Suppressor macrophage treated with lipopolysaccharide for 1 hour (primary cell): ENCODE results near the gene ZBTB11.
"Not testable (repeated sequence)": the region's sequence is repeated elsewhere in the genome, so short reads cannot be mapped to it uniquely, and the experiment has no call there.

Experiments used
- DNase-seq, 3 donors: peaks; one replicate each; pipeline ENCODE4 v3.0.0-alpha.2; 2020 to 2022

Gene ZBTB11

GRCh38 chr3:101689286-101689685 is 12.4 kb upstream of the ZBTB11 start:
- peak; percentile 34 to 58 (median 45) for DNase-seq

- peak; percentile 46 to 78 (median 66) for DNase-seq
Measured at GRCh38 chr3:101687142-101687931, 10.4 kb upstream of the ZBTB11 start.

DNA sequence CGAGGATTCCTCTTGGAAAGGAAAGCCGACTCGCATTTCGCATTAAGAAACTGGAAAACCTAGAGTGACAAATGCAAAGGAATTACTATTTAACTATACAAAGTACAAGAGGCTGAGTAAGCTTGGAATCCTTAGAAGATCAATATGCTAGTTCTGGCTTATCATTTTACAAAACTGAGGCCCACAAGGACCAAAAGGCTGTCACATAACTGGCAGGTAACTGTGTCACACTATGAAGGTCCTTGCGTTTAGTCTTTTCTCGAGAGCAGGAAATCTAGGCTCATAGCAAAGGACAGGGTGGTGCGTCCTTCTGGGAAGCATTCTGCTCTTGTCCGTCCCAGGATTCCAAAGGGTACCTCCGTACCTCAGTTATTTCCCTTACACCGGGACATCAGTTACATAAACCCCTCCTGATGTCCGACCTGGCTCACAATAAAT is 9.0 kb upstream of the ZBTB11 start:
- DNase-seq: peak in 1 of 3 donors; percentile 13

GRCh38 chr3:101685050-101685400 is 8.1 kb upstream of the ZBTB11 start:
- DNase-seq: no peak

GRCh38 chr3:101680466-101680865 is 3.5 kb upstream of the ZBTB11 start:
- DNase-seq: no peak

- not testable (repeated sequence) for DNase-seq
Measured at GRCh38 chr3:101678837-101679236, 1.9 kb upstream of the ZBTB11 start.

GRCh38 chr3:101677436-101678286 is 729 bp upstream of the ZBTB11 start:
- DNase-seq: no peak

DNA sequence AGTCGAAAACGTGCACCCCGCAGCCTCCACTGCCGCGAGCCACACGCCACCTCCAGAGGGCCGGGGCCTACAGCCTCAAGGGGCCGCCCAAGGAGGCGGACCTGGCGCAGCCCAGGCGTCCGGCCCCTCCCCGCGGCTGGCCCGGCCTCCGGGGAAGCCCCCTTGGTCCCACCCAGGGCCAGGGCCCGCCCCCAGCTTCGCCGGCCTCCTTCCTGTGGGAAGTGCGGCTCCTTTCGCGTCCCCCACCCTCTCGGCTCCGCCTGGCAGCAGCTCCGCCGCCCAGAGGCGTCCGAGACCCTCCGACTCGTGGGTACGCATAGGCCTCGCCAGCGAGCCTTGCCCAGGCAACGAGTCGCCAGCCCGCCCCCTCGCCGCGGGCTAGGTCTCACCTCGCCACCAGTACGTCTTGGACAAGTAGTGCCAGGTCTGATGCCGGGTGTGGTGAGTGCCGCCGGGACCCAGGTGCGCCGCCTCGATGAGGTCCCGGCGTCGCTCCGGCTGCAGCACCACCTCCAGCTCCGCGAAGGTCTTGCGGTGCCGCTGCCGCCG is 642 bp downstream of the ZBTB11 start:
- DNase-seq: peak; percentile 98 to 99 (median 98)

DNA sequence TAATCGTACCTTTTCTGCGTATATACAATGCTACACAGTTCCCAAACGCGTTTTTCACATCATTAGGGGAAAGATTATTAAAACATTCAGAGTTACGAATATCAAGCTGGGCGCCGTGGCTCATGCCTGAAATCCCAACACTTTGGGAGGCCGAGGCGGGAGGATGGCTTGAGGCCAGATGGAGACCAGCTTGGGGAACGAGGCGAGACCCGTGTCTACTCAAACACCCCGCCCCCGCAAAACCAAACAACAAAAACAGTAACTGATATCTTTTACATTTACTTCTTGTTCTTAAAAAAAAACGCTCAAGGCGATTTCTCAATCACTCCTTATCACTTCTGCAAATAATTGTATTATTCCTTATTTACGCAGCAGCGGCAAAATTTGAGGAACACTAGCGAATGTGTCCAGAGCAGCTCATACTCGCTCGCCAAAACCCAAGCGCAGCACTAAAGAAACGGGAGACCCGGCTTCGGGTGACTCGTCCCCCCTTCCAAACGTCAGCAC is 1.2 kb downstream of the ZBTB11 start:
- DNase-seq: no peak

- no peak for DNase-seq
Measured at GRCh38 chr3:101674518-101674917, 2.4 kb downstream of the ZBTB11 start.

DNA sequence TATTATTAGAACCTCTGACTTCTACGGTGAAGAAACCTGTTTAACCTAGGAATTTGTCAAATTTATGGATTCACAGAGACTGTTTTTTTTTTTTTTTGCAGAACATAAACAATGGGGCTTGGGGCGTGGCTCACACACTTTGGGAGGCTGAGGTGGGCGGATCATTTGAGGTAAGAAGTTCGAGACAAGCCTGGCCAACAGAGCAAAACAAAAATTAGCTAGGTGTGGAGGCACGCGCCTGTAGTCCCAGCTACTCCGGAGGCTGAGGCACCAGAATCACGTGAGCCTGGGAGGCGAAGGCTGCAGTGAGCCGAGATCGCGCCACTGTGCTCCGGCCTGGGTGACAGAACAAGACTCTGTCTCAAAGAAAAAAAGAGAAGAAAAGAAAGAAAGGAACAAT is 3.0 kb downstream of the ZBTB11 start:
- DNase-seq: no peak

- no peak for DNase-seq
Measured at GRCh38 chr3:101671014-101671413, 5.9 kb downstream of the ZBTB11 start.

DNA sequence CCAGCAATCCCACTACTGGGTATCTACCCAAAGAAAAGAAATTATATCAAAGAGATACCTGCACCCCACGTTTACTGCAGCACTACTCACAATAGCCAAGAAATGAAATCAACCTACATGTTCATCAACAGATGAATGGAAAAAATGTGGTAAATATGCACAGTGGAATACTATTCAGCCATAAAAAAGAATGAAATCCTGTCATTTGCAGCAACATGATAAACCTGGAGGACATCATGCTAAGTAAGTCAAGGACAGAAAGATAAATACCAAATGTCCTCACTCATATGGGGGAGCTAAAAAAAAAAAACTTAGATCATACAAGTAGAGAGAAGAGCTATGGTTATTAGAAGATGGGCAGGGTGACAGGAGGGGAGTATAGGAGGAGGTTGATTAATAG is 9.1 kb downstream of the ZBTB11 start:
- DNase-seq: no peak

DNA sequence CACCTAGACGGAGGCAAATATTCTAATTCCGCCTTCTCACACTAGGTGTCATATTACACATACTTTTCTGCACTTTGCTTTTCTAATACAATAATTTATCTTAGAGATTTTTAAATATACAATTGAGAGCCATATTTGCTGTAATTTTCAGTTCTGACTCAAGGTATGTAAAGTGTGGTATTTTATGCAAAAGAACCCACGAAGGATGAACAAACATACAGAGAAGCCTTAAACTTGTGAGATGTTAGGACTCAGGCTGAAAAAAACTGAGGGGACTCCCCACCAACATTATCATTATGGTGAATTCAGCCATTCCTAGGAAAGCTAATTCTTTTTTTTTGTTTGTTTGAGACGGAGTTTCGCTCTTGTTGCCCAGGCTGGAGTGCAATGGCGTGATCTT is 9.6 kb downstream of the ZBTB11 start:
- DNase-seq: no peak

DNA sequence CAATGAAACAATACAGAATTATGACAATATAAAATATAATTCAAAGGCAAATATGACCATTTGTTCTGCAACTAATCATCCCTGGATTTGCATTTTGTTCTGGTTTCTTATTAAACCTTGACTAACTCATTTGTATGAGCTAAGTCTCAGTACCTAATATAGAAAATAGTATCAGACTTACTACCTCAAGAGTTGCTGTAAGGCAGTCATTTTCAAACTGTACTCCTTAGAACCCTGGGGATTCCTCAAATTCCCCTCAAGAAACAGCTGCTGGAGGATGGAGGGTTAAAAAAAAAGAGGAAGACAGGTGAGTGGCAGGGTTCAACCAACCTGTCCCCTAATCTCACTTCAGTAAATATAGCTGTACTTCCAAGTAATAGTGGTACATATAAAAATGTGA is 11.1 kb downstream of the ZBTB11 start:
- DNase-seq: no peak

DNA sequence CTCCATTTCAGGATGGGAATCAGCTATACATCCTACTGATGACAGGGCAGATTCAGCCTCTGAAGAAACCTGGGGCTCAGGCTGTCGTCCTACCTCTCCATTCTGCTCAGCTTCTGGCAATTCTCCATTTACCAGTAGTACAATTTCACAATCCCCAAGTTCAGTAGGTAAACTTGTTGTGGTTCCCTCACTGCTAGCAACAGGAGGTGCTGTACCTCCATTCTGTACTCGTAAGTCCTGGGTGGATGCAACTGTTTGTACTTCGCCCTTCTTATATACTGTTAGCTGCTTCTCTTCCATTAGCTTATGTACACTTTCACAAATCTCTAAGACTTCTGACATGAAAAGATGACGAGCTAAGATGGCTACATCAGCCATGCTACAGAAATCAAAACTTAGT is 11.6 kb downstream of the ZBTB11 start:
- no peak for DNase-seq

- DNase-seq: no peak
Measured at GRCh38 chr3:101660714-101661113, 16.2 kb downstream of the ZBTB11 start.

DNA sequence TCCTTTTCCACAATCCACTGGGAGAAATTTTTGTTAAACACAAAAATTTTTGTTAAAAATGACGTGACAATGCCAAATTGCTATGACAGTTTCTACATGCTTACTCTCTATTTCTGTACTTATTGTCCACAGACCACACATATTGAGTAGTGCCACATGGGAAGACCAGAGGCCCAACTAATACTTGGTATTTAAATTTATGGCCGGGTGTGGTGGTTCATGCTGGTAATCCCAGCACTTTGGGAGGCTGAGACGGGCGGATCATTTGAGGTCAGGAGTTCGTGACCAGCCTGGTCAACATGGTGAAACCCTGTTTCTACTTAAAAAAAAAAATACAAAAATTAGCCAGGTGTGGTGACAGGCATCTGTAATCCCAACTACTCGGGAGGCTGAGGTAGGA is 20.3 kb downstream of the ZBTB11 start:
- no peak for DNase-seq

DNA sequence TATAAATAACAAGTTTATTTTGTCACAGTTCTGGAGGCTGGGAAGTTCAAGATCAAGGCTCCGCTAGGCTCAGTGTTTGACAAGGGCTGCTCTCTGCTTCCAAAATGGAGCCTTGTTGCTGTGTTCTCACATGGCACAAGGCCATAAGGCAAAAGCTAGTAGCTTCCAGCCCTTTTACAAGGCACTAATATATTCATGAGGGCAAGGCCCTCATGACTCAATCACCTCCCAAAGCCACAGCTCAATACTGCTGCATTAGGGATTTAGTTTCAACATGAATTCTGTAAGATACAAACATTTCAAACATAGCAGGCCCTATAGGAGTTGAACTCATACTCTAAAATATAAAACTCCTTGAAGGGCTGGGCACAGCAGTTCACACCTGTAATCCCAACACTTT is 30.2 kb downstream of the ZBTB11 start:
- no peak for DNase-seq

GRCh38 chr3:101643861-101644613 is 32.9 kb downstream of the ZBTB11 start:
- DNase-seq: no peak

DNA sequence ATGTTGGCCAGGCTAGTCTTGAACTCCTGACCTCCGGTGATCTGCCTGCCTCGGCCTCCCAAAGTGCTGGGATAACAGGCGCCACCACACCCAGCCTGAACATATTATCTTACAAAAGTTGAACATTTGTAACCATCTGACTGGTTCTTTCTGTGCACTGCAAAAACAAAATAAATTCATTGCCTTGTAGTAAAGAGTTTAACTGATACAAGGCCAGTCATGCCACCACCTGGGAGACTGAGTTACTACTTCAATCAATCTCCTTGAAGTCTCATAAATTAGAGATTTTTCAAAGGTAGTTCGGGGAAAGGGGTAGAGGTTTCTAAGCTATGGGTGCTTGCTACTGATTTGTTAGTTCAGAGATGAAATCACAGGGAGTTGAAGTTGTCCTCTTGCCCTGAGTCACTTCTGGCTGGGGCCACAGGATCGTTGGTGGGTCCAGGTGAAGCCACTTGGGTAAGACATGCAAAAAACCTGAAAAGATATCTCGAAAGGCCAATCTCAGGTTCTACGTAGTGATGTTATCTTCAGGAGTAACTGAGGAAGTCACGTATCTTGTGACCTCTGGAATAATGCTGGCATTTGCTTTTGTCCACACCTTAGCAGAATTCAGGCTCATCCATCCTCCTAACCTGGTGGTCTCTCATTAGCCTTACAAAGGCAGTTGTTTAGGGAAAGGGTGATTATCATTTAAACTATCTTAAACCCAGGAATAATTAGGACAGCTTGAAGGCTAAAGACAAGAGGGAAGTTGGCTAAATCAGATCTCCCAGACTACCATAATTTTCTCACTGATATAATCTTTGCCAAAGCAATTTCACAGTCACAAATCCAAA is 33.7 kb downstream of the ZBTB11 start:
- DNase-seq: no peak

- no peak for DNase-seq
Measured at GRCh38 chr3:101642441-101642840, 34.5 kb downstream of the ZBTB11 start.
